ENCODE results near the gene SPTBN4.
"Not testable (repeated sequence)": the region's sequence is repeated elsewhere in the genome, so short reads cannot be mapped to it uniquely, and the experiment has no call there.

The SPTBN4 gene

DNA sequence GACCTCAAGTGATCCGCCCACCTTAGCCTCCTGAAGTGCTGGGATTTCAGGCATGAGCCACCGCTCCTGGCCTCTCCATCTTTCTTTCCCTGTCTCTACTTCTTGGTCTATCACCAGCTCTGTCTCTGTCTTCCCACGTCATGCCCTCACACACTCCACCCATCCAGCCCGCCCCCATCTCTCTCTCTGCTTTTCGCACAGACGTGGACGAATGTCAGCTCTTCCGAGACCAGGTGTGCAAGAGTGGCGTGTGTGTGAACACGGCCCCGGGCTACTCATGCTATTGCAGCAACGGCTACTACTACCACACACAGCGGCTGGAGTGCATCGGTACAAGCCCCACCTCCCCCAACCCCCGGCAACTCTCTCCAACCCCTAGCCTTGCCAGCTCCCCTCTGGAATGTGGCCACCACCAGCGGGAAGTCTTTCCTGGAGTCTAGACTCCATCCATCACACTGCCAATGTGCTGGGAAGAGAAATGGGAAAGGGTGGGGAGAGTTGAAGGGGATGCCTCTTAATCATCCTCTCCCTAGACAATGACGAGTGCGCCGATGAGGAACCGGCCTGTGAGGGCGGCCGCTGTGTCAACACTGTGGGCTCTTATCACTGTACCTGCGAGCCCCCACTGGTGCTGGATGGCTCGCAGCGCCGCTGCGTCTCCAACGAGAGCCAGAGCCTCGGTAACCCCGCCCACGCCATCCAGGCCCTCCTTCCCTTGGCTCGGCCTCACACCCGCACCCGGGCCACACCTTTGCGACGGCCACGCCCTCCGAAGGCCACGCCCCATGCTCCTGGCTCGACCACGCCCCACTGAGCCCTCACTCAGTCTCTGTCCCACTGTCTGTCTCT lies 156.8 kb downstream of the SPTBN4 start:
- no peak for FAIRE-seq

DNA sequence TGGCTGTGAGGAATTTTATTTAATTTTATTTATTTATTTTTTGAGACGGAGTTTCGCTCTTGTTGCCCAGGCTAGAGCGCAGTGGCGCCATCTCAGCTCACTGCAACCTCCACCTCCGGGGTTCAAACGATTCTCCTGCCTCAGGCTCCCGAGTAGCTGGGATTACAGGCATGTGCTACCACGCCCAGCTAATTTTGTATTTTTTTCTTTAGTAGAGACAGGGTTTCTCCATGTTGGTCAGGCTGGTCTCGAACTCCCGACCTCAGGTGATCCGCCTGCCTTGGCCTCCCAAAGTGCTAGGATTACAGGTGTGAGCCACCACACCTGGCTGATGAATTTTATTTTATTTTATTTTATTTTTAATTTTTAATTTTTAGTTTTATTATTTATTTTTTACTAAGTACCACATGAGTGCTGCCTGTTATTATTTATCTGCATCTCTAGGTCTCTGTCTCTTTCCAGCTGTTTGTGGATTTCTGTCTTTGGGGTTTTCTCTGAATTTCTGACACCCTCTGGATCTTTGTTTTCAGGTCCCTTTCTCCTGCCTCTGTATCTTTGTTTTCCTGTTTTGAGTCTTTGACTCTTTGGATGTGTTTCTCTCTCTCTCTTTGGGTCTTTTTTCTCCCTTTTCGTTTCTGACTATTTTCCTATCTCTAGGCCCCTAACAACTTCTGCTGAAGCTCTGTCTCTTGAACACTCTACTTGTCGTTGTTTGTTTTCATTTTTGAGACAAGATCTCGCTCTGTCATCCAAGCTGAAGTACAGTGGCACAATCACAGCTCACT lies 157.8 kb downstream of the SPTBN4 start:
- not testable (repeated sequence) for FAIRE-seq

DNA sequence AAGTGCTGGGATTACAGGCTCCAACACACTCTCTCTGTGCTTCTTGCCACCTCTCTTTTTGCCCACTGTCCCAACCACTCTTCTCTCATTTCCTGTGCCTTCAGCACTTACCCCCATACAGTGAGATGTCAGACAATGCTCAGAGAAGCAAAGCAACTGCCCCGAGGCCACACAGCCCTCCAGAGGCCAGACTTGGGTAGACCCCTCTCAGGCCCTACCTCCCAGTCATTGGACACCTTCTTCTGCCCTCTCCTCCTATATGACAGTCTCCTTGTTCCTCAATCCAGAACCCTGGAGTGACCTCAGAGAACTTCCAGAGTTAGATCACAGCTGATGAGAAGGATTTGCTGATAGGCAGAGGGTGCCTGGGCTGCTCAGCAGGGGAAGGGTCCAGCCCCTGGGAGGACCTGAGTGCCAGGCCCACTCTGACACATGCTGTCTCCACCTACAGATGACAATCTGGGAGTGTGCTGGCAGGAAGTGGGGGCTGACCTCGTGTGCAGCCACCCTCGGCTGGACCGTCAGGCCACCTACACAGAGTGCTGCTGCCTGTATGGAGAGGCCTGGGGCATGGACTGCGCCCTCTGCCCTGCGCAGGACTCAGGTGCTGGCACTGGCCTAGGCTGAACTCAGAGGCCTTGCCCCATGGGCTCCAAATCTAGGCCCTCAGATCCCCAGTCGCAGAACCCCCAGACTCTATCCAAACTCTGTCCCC lies 158.8 kb downstream of the SPTBN4 start:
- no peak for FAIRE-seq

All from TTC549 (cell line).